Measurements from ENCODE around the gene PKD1.

PKD1 gene
- 165 to 174 reads per million in 2 donors for total RNA-seq

GRCh38 chr16:2135770-2136490 lies at the start of gene PKD1:
PKD1 (minus strand) TSS chr16:2135898; CDS start chr16:2135689, 209 bp downstream.
- DNase-seq, result peak; percentile 98

GRCh38 chr16:2184962-2185361 lies 49.3 kb upstream of the PKD1 start:
- no peak for DNase-seq

DNA sequence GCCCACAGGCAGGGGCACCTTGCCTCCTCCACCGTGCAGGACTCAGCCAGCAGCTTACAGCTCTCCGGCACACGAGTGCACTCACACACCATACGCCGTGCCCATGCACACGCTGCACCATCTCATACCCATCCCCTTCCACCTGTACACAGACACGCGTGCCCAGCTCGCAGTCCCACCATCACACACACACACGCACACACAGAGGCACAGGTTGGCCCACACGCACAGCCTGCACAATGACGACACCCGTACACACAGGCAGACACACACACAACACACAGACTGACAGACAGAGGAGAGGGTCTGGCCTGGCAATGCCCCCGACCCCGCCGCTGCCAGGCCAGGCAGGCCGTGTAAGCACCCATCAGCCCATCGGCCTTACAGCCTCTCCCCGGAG lies 48.6 kb upstream of the PKD1 start:
- no peak for DNase-seq

DNA sequence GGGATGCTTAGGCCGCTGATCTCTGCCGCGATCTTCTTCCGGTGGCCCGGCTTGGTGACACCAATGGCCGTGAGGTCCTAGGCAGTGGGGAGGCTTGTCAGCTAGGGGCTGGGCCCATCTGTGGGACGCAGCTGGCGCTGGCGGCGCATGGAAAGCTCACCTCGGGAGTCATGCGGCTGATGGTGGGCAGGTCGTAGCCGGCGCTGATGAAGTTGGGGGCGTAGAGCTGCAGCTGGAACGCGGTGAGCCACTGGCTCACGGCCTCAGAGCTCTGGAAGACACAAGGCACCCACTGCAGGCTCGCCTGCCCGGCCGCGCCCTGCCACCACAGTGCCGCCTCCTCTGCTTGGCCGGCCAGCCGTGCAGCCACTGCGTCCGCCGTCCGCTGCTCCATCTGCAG lies 48.0 kb upstream of the PKD1 start:
- DNase-seq, result no peak

DNA sequence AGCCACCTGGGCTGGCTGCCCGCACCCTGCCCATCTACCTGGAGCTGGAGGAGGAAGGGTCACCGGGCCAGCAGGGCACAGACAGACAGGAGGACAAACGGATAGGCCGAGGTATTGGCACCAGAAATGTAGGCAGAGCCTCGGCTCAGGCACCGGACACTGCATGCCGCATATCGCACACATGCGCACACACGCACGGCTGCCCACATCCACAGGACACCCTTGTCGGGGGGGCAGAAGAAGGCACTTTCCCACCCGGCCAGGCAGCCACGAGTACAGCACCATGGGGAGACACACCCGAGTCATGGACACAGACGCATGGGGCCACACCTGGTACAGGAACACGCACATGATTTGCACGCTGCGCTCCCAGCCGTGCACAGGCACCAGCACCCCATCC lies 46.3 kb upstream of the PKD1 start:
- DNase-seq, result no peak

DNA sequence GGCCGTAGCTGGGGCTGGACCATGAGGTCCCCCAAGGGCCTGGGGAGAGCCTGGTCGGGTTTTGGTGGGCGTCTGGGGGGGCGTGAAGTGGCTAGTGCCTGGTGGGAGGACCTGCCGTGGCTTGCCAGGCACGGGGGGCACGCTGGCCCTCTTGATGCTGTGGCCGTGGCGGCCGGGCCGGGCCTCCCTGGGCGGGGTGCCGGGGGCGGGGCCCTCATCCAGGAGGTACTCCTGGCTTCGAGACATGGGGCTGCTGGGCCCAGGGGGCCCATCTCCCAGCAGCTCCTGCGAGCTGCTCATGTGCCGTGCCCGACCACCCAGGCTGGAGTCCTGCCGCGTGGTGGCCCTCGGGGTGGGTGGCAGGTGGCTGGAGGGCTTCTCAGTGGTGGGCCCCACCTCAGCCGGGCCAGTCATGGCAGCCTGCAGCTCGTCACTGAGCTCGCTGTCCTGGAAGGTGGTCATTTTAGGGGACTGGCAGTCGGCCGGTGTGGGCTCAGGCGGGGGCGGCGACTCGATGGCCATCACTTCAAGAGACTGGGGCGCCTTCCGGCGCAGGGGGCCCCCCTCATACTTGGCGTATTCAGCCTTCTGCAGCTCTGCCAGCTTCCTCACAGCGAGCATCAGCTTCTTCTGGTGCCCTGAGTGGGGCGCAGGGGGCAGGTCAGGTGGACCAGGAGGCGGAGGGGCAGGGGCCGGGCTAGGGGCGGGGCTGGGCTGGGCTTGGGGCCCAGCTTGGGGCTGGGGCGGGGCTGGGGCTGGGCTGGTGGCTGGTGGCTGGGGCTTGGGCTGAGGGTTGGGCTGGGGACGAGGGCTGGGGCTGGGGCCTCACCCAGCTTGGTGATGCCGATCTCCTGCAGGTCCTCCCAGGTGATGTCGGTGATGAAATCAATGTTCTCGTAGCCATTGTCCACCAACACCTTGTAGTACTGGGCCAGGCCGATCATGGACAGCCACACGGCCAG lies 45.5 kb upstream of the PKD1 start:
- DNase-seq, result no peak

DNA sequence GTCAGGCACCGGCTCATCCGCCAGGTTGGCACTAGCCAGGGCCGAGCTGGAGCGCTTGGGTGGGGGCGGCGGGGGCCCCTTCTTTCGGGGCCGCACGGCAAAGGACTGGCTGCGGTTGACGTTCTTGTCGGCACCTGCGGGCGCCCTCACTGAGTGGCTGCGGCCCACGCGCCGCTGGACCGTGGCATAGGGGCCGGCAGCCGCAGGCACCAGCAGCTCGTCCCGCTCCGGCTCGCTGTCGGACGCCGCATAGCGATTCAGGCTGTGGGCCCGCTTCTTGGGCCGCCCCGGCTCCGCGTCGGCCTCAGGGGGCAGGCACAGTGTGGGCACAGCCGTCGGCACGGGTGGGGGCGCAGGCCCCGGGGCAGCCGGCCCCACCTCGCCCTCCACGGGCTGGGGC lies 44.8 kb upstream of the PKD1 start:
- no peak for DNase-seq

- no peak for DNase-seq
Measured at GRCh38 chr16:2179576-2179975, 43.9 kb upstream of the PKD1 start.

- no peak for DNase-seq
Measured at GRCh38 chr16:2179107-2179501, 43.4 kb upstream of the PKD1 start.

GRCh38 chr16:2178321-2179106 lies 42.8 kb upstream of the PKD1 start:
- no peak for DNase-seq

DNA sequence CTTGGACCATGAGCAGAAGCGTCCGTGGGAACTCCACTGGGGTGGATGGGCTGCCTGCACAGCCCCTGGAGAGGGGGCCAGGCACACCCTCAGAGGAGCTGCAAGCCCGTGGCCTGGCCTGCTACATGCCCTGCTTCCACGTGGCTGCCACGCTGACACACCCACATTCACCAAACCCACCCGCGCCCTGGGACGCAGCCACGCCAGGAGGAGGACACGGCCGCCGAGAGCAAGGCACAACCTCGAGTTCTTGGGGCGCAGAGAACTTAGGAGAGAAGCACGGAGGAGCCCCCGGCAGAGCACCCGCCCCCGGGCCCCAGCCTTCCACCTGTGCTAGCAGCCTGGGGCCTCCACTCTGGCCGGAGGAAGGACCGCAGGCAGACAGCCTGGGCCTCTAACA lies 41.9 kb upstream of the PKD1 start:
- no peak for DNase-seq

GRCh38 chr16:2177101-2177500 lies 41.4 kb upstream of the PKD1 start:
- no peak for DNase-seq

DNA sequence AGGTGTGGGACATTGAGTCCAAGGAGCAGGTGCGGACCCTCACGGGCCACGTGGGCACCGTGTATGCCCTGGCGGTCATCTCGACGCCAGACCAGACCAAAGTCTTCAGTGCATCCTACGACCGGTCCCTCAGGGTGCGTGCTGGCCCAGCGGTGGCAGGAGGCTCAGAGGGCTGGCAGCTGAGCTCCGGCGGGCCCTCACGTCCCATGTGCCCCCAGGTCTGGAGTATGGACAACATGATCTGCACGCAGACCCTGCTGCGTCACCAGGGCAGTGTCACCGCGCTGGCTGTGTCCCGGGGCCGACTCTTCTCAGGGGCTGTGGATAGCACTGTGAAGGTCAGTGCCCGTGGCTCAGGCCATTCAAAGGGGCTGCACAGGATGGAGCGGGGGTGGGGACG lies 40.3 kb upstream of the PKD1 start:
- no peak for DNase-seq

GRCh38 chr16:2175454-2175853 lies 39.8 kb upstream of the PKD1 start:
- no peak for DNase-seq

GRCh38 chr16:2174396-2175131 lies 38.9 kb upstream of the PKD1 start:
- DNase-seq, result no peak

GRCh38 chr16:2173916-2174315 lies 38.2 kb upstream of the PKD1 start:
- DNase-seq, result no peak

GRCh38 chr16:2173366-2173765 lies 37.7 kb upstream of the PKD1 start:
- DNase-seq, result no peak

DNA sequence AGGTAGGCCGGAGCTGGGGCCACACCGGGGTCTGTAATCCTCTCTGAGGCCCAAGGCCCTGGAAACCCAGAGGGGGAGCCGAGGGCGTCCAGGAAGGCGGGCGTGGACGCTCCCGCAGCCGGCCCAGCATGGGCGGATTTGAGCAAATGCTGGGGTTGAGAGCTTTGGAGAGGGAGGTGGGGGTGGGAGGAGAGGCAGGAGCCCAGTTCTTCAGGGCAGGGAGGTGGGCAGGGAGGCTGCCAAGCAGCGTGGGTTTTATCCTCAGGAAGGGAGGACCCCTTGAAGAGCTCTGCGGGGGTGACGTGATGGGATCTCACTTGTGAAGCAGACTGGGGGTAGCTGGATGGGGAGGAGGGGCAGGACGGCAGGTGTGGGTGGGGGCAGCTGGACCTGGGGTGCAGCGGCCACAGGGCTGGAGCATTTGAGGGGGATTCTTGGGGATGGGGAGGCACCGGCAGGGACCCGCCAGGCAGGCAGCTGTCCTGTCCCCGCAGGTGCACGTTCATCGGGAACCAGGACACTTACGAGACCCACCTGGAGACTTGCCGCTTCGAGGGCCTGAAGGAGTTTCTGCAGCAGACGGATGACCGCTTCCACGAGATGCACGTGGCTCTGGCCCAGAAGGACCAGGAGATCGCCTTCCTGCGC lies 37.1 kb upstream of the PKD1 start:
- DNase-seq, result no peak

- DNase-seq, result no peak
Measured at GRCh38 chr16:2171601-2172178, 36.0 kb upstream of the PKD1 start.

- DNase-seq, result no peak
Measured at GRCh38 chr16:2170587-2171435, 35.1 kb upstream of the PKD1 start.

- DNase-seq, result no peak
Measured at GRCh38 chr16:2170080-2170479, 34.4 kb upstream of the PKD1 start.

All from activated gamma-delta T cell (primary cell).